A673 (cell line): Measurements from ENCODE around the gene FBLN2. TPM values are rescaled to one million over a fixed set of nuclear protein-coding genes. Genes with fewer than 3 reads are reported as not detected.

ENCODE experiments used
- BruUV-seq: library from RNA; stranded (reverse); fragments of 400-500 nt; replicated peaks from 2 replicates; lab custom pipeline; 2021; lab: Mats Ljungman, UMichigan
- CTCF ChIA-PET: fragments of 300-600 bp; sonication (Branson Sonifier 250); formaldehyde crosslinking; loops from one replicate; lab custom pipeline; 2022; ENCODE audit warnings: antibody characterized with exemption; lab: Charles Lee
- POLR2A ChIA-PET: fragments of 300-600 bp; sonication (Branson Sonifier 250); formaldehyde crosslinking; loops from one replicate; lab custom pipeline; 2022; ENCODE audit warnings: antibody characterized with exemption; ENCODE audit not compliant: low non-redundant PET; lab: Charles Lee
- DNase-seq: peaks from one replicate; pipeline ENCODE4 v3.0.0-alpha.2; 2015; ENCODE audit warnings: low spot score
- H3K27ac ChIP-seq: fragments of 200-600 bp; sonication (generic); 2 replicates; pipeline ENCODE4 v1.5.1; 2016; ENCODE audit warnings: mixed run types, low read depth, mild to moderate bottlenecking, mixed read lengths, antibody characterized with exemption, low read length; ENCODE audit not compliant: poor library complexity, severe bottlenecking
- H3K27me3 ChIP-seq: fragments of 200-600 bp; sonication (generic); replicated peaks from 2 replicates; pipeline ENCODE4 v1.6.1; 2017; ENCODE audit warnings: mixed run types, low read depth, mild to moderate bottlenecking, mixed read lengths, antibody characterized with exemption, low read length; ENCODE audit not compliant: insufficient read depth, poor library complexity
- H3K36me3 ChIP-seq: fragments of 200-600 bp; sonication (generic); 2 replicates; pipeline ENCODE4 v1.6.1; 2016; ENCODE audit warnings: mixed run types, mild to moderate bottlenecking, mixed read lengths, antibody characterized with exemption, low read length; ENCODE audit not compliant: insufficient read depth, poor library complexity, severe bottlenecking
- H3K4me1 ChIP-seq: fragments of 200-600 bp; sonication (generic); 2 replicates; pipeline ENCODE4 v1.6.1; 2017; ENCODE audit warnings: mixed run types, mild to moderate bottlenecking, mixed read lengths, antibody characterized with exemption, low read length; ENCODE audit not compliant: insufficient read depth, poor library complexity, severe bottlenecking
- H3K4me3 ChIP-seq: fragments of 200-600 bp; sonication (generic); 2 replicates; pipeline ENCODE4 v1.5.1; 2016; ENCODE audit warnings: low read depth, mixed run types, mild to moderate bottlenecking, mixed read lengths, low read length; ENCODE audit not compliant: poor library complexity, severe bottlenecking
- H3K9me3 ChIP-seq: fragments of 200-600 bp; sonication (generic); 2 replicates; pipeline ENCODE4 v1.6.1; 2016; ENCODE audit warnings: mixed run types, low read depth, mild to moderate bottlenecking, mixed read lengths, antibody characterized with exemption, low read length; ENCODE audit not compliant: poor library complexity, severe bottlenecking
- EZH2 ChIP-seq: fragments of 200-600 bp; sonication (generic); IDR thresholded peaks from 2 replicates; pipeline ENCODE4 v1.6.1; 2017; ENCODE audit warnings: borderline replicate concordance, low read depth, mild to moderate bottlenecking, mixed read lengths, antibody characterized with exemption, low read length; ENCODE audit not compliant: poor library complexity, severe bottlenecking
- intact Hi-C: fragments of 100-400 bp; cut with micrococcal nuclease; formaldehyde crosslinking; loops from one replicate; pipeline ENCODE4 v1.10.0; 2022; ENCODE audit not compliant: unreplicated experiment
- total RNA-seq: library from RNA; stranded (reverse); gene quantifications from 2 replicates; pipeline ENCODE4 v1.2.3, GENCODE V29; 2021
- TF ChIP-seq, protein P1 (sequence below): fragments of 300-800, 200-600 bp; sonication (generic); conservative IDR thresholded peaks from 2 replicates; pipeline ENCODE4 v1.5.1; 2017; ENCODE audit warnings: low read depth, mild to moderate bottlenecking, antibody characterized with exemption, low read length, moderate library complexity, mixed read lengths

FBLN2 gene
- total RNA-seq, 1 experiment from 2014 or later = 0.71 TPM

DNA sequence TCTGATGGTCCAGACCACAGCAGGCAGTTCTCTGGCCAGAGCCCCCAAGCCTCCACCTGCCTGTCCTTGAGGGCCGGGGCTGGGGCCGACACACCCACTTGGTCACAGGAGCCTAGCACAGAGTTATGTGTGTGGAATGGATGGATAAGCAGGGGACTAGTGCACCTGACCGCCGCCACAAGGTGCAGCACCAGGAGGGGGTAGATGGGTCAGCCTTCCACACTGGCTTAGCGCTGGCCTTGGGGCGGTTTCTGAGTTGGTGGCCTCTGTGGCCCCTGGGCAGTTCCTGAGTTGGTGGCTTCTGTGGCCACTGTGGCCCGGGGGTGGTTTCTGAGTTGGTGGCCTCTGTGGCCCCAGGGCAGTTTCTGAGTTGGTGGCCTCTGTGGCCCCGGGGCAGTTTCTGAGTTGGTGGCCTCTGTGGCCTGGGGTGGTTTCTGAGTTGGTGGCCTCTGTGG is 75.8 kb downstream of the FBLN2 start:
- no peak for DNase-seq

DNA sequence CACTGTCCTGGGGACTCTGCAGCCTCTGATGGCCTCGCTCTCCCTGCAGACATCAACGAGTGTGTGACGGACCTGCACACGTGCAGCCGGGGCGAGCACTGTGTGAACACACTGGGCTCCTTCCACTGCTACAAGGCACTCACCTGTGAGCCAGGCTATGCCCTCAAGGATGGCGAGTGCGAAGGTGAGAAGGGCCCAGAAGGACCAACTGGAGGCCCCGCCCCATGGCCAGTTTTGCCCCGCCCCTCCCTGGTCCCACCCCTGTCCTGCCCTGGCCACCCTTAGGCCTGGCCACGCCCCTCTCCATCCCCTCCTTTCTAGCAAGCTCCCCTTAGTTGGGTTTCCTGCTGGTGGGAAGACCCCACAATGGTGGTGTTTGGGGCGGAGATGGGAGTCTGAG is 77.5 kb downstream of the FBLN2 start:
- no peaks in the 10 kb centered on the region for H3K27me3 ChIP-seq
- intact Hi-C loops = no loop called here
- ChIA-PET CTCF (no interaction called here), POLR2A (no interaction called here)
- no peak overlapping the region for H3K4me3 ChIP-seq
- H3K4me1 ChIP-seq = no peaks in the 10 kb centered on the region
- H3K27ac ChIP-seq = no peak overlapping the region
- H3K36me3 ChIP-seq = no peaks in the 10 kb centered on the region
- TF ChIP-seq EZH2 = no peak
- TF ChIP-seq, protein P1, sequence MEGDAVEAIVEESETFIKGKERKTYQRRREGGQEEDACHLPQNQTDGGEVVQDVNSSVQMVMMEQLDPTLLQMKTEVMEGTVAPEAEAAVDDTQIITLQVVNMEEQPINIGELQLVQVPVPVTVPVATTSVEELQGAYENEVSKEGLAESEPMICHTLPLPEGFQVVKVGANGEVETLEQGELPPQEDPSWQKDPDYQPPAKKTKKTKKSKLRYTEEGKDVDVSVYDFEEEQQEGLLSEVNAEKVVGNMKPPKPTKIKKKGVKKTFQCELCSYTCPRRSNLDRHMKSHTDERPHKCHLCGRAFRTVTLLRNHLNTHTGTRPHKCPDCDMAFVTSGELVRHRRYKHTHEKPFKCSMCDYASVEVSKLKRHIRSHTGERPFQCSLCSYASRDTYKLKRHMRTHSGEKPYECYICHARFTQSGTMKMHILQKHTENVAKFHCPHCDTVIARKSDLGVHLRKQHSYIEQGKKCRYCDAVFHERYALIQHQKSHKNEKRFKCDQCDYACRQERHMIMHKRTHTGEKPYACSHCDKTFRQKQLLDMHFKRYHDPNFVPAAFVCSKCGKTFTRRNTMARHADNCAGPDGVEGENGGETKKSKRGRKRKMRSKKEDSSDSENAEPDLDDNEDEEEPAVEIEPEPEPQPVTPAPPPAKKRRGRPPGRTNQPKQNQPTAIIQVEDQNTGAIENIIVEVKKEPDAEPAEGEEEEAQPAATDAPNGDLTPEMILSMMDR = no peak
- BruUV-seq = no TSS peak
- no peak for DNase-seq
- no peaks in the 10 kb centered on the region for H3K9me3 ChIP-seq

More for the DNA sequence above, 75.8 kb downstream of the FBLN2 start:
- TF ChIP-seq EZH2 = no peak
- TF ChIP-seq, protein P1 = no peak
- no peaks in the 10 kb centered on the region for H3K4me1 ChIP-seq
- H3K27ac ChIP-seq = no peak overlapping the region
- CTCF ChIA-PET = no interaction called here
- BruUV-seq = no TSS peak
- H3K9me3 ChIP-seq = no peaks in the 10 kb centered on the region
- no peaks in the 10 kb centered on the region for H3K36me3 ChIP-seq
- H3K4me3 ChIP-seq = no peak overlapping the region
- no peaks in the 10 kb centered on the region for H3K27me3 ChIP-seq
- POLR2A ChIA-PET = no interaction called here
- intact Hi-C loops = no loop called here

DNA sequence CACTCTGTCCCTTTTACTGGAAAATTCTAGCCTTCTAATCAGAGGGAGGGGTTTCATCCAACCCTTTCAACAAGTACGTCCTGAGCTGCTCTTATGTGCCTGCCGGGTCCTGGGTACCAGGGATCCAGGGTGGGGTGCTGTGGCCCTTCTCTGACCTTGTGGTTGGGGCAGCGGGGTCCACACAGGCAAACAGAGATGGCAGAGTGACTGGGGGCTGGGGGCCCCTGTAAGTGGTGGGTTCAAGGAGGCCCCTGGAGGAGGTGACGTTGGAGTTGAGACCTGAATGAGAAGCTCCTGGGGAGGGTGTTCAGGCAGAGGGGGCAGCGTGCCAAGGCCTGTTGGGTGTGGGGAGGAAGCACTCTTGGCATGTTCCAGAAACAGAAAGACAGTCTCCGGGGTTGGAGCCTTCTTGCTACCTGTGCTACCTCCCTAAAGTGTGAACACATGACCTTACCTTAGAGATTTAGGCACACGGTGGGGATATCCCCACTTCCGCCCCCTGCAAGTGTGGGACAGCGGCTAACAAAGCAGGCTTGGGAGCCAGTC is 78.1 kb downstream of the FBLN2 start:
- intact Hi-C loops = no loop called here
- Histone ChIP-seq H3K27ac (no peak overlapping the region), H3K4me3 (no peak overlapping the region), H3K9me3 (no peaks in the 10 kb centered on the region), H3K27me3 (no peaks in the 10 kb centered on the region), H3K36me3 (no peaks in the 10 kb centered on the region), H3K4me1 (no peaks in the 10 kb centered on the region)
- DNase-seq = no peak
- no peak for TF ChIP-seq EZH2
- TF ChIP-seq, protein P1 = no peak
- ChIA-PET CTCF (no interaction called here), POLR2A (no interaction called here)
- BruUV-seq = no TSS peak
